Liver (tissue), 4 donors: ENCODE measurements around the gene SIX1. TPM values are rescaled to one million over a fixed set of nuclear protein-coding genes. Genes with fewer than 3 reads are reported as not detected.

Experiments
- polyA plus RNA-seq, 2 donors: library from polyadenylated mRNA; stranded (reverse) in 1 of 2; unstranded in 1 of 2; fragments of 200-250 nt in 1 of 2; fragments of >200 nt in 1 of 2; fragmentation: Nextera tagmentation in 1 of 2; extraction: Ambion mirVana in 1 of 2; gene quantifications; one replicate each; pipeline versions ENCODE4 v1.2.1 to v1.2.3, GENCODE V29; 2013 to 2015
- total RNA-seq, 2 donors: library from RNA; depleted of rRNA; stranded (reverse); fragments of >200 nt; gene quantifications; one replicate each; pipeline ENCODE4 v1.2.3, GENCODE V29; 2014
- donor health status: healthy.
- donor health status: healthy.
- donor health status: healthy.

Gene SIX1
- total and polyA plus RNA-seq, 4 donors = not detected

Other genes with a start within 250 kb of the SIX1 start
- not detected for gene C14orf39, start 163.4 kb downstream of the SIX1 start, total RNA-seq
- not detected for gene C14orf39, start 163.4 kb downstream of the SIX1 start, polyA plus RNA-seq
- not detected for gene SIX6, start 140.3 kb downstream of the SIX1 start, total RNA-seq
- gene SIX6, start 140.3 kb downstream of the SIX1 start, polyA plus RNA-seq = not detected
- gene SIX4, start 74.9 kb upstream of the SIX1 start, total RNA-seq = under 1 TPM; 0.17 to 0.93 TPM
- under 1 TPM; 0.08 TPM for gene SIX4, start 74.9 kb upstream of the SIX1 start, polyA plus RNA-seq
- 10 to 100 TPM; 13.8 to 18.5 TPM for gene MNAT1, start 85.3 kb upstream of the SIX1 start, total RNA-seq
- 10 to 100 TPM in 1 of 2 donors, 1 to 10 TPM in 1; 8.9 to 15.5 TPM for gene MNAT1, start 85.3 kb upstream of the SIX1 start, polyA plus RNA-seq